NK-92 (cell line): ENCODE results near the gene HEXB.

Experiments
- DNase-seq: peaks from one replicate; lab custom pipeline; 2025; ENCODE audit not compliant: unreplicated experiment; lab: John Stamatoyannopoulos, UW

HEXB gene

DNA sequence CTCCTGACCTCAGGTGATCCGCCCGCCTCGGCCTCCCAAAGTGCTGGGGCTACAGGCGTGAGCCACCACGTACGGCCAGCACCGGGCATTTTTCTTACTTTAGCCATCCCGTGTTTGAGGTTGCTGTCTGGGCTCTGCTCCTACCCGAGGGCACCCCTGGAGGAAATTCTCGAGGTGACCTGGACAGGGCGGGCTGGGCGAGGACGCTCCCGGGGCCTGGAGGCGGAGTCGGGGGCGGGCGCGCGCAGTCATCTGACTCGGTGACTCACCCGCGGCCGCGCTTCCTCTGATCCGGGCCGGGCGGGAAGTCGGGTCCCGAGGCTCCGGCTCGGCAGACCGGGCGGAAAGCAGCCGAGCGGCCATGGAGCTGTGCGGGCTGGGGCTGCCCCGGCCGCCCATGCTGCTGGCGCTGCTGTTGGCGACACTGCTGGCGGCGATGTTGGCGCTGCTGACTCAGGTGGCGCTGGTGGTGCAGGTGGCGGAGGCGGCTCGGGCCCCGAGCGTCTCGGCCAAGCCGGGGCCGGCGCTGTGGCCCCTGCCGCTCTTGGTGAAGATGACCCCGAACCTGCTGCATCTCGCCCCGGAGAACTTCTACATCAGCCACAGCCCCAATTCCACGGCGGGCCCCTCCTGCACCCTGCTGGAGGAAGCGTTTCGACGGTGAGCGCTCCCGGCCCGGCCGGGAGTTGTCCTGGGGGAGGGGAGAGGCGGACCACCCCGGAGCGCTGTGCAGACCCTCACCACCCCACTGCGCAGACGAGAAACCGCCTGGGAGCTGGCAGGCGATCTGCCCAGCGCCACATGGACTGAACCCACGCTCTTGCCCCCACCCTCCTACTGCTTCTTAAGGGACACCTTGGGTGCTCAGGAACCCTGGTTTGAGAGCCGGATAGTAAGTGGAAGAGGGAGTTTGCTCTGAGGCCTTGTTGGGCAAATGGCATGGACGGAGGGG is at the start of gene HEXB:
TSS of gene HEXB (plus strand) at position 334 of the 952 bp plus-strand sequence. CDS start at position 362, 28 bp downstream.
- no peak for DNase-seq

DNA sequence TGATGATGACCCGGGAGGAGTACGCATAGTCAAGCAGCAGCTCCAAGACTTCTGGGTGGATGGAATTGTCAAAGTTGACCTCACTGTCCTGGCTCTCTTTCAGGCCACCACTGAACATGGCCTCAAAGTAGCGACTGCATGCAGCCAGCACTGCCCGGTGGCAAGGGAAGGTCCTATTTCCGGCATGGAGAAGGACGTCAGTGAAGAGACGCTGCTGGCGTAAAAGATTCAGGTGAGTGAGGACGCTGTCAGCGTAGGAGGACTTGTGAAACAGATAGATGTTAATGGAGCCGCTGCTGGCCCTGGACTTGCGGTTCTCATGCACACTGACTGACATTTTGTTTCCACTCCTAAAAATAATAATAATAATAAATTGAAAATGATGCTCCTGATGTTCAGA is 48.9 kb upstream of the HEXB start:
- no peak for DNase-seq

DNA sequence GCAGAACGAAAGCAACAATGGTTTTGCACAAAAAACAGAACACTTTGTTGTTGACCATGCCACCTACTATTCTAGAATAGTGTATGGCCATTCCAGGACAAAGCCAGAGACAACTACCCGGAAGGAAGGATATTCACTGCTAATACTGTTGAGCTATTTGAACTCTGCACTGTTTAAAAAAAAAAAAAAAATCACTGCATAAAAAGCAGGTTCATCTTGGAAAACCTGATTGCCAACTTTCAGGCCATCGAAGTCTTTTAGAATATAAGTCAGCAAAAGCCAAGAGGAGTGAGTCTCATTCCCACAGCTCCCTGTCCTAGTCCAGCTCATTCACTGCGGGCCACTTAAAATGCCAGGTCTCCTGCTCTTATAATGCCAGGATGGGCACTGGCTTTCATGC is 48.5 kb upstream of the HEXB start:
- DNase-seq = no peak

DNA sequence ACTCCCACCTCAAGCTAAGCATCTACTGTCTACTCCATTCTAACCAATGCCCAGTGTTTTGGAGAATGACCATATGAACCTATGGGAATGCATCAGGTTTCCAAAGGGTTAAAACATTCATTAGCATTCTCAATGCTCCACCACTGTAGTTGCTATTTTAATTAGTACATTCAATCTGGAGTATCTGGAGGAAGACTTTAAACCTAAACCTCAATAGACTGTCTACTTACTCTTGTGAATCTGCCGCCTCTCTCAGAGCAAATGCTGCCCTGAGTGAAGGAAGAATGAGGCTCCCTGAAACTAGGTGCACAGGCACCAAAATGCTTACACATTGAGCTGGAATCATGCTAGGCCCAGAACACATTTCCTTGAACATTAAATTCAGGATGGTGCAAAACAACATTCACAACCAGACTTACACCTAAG is 46.5 kb upstream of the HEXB start:
- no peak for DNase-seq

DNA sequence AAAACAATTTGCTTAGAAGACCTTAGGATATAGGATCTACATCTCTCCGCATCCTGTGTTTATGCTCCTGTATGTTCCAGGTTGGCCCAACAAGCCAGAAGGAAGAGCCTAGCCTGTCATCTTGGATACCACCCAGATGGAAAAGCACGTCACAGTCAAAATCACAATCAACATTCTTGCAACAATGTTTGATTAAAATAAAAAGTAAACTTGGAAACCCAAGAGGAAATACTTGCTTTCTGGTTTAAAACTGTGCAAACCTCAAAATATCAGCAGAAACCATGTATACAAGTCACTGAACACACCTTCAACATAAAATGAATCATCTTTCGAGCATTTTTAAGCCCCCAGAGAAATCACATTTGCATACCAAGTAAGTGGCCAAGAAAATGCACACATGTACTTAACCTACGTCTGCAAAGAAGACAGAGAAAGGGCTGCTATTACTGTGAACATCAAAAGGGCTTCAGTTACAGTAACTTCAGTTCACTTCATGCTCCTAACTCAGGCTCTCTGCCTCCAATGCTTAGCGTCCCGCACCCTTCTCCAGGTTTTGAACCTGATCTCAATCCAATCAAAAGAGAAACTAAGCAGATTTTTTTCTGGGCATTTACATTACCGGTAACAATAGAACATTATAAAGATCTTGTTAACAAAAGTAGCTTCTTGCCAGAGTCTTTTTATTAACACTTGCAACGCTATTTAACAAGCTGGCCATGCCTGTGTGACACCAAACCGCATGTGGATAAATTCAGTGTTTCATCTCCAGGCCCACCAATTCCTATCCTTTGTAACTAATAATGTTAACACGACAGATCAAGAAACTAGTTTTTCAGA is 45.8 kb upstream of the HEXB start:
- DNase-seq = no peak

DNA sequence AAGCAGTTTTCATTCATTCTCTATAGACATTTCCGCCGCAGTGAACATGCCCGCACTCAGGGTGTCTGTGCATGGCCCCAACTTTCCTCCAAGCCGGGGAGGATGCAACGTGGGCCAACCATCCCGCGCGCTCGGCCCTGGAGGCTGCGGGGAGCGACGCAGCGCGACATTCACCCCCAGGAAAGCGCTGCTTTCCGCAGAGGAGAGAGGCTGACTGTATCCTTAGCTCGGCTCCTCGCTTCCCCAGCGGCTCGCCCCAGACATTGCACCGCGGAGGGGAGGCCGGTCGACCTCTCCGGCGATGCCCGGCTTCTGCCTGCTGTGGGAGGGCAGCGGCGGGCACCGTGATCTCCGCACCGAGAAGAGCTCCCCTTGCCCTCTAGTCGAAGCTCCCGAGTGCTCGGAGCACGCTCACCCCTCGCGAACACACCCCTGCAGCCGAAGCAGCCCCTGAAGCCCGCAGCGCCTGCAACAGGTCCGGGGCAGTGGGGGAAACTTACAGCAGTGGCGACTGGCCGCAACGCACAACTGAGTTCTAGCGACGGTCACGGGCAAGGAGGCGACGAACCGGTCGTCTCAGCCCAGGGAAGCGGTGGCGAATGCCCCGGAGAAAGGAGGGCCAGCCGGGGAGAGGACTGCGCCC is 45.1 kb upstream of the HEXB start:
- DNase-seq = no peak

DNA sequence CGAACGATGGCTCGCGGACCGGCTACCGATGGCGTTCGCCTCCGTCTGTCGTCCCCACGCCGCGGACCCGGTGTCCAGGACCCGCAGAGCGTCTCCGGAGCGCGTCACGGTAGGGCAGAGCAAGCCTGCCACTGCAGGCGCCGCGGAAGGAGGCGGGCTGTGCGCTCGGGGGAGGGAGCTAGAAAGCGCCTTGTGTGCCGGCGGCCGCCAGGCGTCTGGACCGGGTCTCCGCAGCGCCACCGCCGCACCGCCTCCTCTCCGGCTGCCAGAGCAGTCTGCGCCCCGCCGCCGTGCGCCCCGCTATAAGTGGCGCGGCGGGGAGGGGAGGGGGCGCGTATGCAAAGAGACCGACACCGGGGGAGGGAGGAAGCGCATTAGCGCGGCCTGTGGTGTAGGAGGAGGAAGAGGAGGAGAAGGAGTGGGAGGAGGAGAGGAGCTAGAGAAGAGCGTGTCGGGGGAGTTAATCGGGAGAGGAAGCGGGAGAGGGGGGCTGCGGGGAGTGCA is 44.5 kb upstream of the HEXB start, which contains the start of gene ENC1:
TSS of gene ENC1 (minus strand) at position 279 of the 504 bp plus-strand sequence. CDS start 4,243 bp downstream, outside the sequence.
- no peak for DNase-seq

DNA sequence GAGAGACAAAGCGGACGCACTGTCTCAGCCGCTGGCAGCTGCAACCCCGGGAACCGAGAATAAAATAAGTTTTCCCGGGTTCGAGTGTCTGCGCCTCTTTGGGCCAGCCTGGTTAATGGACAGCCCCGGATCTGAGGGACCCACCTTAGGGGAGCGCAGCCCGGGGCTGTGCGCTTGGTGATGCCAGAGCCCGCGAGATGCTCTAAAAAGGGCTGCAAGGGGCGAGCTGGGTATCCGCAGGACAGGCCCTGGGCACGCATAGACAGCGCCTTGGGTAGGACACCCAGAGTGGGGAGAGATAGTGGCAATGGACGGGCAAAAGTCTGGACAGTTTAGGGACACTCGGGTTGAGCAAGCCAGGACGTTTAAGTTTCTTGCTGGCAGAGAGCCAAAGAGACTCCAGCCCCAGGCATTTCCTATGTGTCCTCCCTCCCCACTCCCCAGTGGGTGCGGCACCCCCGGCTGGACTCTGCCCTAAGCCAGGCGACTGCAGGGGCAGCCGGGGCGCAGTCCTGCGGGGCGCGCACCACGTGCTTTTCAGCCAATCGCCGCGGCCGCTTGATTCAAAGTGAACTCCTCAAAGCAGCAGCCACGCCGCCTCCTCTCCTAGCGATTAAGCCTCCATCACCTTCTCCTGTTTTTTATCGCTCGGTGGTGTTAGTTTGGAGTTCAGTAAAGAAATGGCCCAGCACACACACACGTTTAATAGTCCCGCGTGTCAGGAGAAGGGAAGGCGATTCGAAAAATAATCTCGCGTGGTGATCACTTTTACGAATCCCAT is 43.9 kb upstream of the HEXB start:
- DNase-seq = no peak

DNA sequence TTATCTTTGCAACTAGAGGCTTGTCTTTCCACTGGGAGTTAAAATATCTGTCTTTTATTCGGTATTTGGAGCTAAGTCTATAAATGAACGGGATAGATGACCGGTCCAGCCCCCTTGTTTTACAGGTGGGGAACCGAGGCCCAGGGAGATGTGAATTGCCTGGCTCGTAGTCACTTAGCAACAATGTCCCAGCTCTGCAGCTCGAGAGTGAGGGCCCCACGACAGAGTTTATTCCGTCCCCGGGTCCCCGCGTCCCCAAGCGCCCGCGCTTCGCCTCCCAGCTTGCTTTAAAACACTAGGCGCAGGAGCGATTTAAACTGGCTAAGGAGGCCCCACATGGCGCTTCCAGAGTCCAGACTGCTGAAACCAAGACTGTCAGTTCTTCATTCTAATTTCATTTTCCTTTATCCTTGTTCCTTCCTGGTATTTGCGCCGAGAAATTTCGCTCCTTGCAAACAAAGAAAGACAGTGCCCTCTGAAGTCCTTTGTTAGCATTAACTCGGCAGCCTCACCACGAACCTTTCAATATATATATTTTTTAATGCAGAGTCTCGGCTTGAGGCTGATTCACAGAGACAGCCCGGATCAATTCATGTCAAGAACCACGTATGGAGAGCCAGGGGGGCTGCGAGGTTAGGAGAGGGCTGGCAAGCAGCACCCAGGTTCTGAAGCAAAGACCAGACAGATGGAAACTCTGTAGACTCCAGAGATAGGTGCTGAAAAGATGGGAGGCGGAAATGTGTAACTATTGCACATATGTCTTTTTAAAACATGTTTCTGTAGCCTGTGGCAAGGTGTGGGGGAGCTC is 43.1 kb upstream of the HEXB start:
- DNase-seq = no peak

DNA sequence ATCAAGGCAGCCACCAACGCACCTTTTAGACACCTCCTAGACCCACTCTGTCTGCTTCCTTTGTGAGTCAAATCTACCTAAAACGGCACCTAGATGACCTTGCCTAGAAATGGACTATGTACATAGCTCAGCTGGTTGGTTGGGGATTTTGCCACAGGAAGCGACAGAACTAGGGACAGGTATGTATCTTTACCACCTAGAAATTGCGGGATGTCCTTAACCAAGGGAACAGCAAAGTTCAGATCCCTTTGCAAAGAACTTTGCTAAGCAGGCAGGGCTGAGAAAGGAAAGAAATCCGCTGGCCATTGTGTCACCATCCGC is 42.5 kb upstream of the HEXB start:
- no peak for DNase-seq

DNA sequence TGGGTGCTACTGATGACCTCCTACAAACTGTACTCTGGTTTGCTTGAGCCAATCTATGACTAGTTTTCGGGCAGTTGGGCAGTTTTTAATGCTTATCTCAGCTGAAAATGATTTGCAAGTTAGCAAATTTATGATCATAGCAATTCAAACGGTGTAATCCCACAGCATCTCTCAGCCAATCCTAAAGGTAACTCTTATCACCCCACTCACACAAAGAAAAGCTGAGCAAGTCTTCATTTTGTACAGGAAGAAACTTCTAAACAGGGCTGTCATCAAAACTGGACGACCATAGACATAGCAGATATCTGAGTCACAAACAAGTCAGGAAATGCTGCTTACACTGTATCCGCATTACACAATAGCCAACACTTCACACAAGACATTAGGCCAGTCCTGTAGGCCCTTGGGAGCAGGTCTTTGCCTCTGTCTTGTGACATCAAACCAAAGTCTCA is 41.9 kb upstream of the HEXB start:
- DNase-seq = no peak

DNA sequence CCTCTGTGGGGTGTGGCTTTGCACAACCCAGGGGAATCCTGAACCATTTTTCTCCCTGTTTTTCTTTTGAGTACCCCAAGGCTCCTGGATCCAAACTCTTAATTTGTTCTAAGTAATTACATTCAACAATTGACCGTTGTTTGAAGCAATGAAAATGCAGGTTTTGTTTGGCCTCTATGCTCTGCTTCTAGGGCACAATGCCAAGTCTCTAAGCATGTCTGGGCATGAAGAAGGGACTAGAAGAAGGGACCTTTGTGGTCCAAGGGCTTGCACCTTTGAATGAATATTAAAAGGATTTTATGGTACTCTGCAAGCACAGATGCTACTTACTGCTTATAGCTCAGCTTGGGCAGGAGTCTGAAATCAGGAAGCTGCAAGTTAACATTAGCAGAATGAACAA is 37.9 kb upstream of the HEXB start:
- no peak for DNase-seq

DNA sequence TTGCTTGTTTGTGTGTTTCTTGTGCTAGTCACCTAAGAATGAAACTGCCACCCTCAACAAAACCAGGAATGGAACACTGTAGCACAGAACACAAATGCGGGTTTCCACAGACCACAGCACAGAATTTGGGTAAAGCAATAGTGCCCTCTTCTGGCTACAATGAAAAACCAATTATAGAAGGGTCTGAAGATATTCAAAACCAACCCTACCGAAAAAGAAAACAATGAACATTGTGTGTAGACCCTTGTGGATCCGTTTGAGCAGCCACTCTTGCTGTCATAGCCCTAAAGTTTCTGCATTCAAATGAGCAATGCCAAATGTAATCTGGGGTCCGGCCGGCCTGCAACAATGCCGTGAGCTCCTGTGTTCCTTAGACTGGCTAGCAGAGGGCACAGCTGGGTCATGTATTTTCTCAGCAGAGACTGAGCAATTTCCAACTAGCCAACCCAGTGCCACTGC is 36.2 kb upstream of the HEXB start:
- no peak for DNase-seq

DNA sequence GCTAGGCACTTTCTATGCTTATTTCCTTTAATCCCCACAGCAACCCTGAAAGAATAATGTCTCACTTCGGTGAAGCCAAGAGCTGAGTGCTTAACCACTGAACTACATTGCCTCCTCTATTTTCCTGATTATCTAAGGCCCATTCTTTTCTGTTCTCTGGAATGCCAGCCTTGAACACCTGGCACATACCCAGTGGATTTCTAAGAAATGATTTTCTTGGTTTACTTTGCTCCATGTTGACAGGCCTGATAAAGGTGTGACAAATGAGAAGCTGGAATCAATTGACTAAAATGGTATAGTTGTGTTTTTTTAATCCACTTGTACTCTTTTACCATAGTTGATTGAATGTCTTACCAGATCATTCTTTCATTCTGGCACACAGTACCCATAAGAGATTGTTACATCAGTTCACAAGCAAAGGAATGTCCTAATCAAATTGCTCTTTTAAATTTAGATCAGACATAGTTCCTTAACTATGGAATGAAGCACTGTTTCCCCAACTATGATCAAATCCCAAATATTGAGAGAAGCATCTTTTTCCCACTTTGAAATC is 35.5 kb upstream of the HEXB start:
- DNase-seq = no peak

DNA sequence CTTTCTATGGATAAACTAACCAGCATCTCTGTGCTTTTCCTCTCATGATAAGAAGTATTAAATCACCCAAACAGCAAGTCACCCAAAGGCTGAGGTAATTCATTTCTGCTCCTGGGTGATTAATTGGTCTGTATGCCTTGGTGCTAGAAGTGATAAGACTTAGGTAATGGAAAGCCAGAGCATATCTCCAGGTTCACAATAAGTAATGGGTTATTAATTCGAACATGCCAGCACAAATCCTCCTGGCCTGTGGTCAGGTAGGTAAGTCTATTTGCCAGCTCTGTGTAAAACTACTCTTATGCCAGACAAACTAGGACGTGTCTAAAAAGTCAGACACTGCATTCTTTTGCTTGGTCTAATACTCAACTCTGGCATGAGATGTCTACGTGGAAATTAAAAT is 33.3 kb upstream of the HEXB start:
- no peak for DNase-seq

DNA sequence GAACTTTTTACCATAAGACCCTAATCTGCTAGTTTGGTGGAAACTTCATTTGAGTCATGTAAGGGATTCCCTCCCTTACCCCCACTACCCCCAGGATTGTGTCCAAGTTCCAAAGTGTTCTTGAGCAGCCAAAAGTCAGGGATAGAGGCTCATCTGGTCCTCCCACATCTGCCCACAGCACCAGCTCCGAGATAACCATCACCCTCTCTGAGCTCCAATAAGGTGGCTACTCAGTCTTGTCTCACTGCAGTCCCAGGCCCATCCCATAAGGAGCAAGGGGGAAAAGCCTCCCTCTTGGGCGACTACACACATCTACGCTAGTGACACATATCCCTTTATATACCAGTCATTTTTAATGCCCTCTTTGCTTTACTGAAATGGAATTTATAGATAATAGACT is 32.5 kb upstream of the HEXB start:
- no peak for DNase-seq

DNA sequence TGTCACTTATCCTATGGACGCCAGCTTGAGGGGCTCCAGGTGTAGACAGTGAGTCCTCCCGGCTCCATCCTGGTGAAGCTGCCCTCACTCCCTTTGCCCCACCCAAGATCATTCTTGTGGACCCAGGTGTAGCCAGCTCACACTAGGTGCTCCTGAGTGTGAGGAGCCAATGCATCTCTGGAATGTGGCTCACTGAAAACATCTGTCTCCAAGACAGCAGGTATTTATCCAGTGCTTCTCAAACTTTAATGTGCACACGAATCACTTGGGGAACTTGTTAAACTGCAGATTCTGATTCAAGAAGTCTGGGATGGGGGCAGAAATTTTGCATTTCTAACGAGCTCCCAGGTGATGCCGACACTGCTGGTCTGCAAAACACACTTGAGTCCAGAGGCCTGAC is 31.0 kb upstream of the HEXB start:
- DNase-seq = no peak

DNA sequence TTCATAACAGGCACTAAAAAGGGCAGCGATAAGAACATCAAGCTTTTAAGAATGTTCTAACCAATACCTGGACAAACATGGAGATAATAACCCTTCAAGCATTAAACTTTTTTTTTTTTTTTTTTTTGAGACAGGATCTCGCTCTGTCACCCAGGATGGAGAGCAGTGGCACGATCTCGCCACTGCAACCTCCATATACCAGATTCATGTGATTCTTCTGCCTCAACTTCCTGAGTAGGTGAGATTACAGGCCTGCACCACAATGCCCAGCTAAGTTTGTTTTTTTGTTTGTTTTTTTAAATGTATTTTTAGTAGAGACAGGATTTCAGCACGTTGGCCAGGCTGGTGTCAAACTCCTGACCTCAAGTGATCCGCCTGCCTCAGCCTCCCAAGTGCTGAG is 29.8 kb upstream of the HEXB start:
- no peak for DNase-seq

DNA sequence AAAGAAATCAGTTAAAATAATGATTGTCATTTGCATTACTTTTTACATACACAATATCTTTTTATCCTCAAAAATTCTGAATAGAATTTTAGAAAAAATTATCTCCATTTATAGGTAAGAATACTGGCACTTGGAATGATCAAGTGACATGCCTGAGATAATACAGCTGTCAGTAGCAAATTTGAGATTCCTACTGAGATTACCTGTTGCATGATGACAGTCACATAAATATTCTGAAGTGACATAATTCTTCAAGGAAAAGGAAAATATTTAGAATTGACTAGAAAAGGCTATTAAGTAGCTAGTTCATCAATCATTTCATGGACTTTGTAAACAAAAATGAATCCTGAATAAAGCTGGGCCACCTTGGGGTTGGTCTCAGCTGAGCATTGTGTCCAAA is 29.3 kb upstream of the HEXB start:
- DNase-seq = no peak
